Measurements from ENCODE around the gene ATG10. TPM values are rescaled to one million over a fixed set of nuclear protein-coding genes. Genes with fewer than 3 reads are reported as not detected.

Gene ATG10
- total RNA-seq, 1 donor from 2014 or later = 4.3 TPM

GRCh38 chr5:82178378-82178777 lies 206.6 kb downstream of the ATG10 start:
- Histone ChIP-seq H3K9ac (ENCODE audit: low read length) (no peak overlapping the region), H4K20me1 (ENCODE audit: insufficient read depth, low read length) (no peaks in the 10 kb centered on the region), H3K27ac (ENCODE audit: low read depth, low read length) (no peak overlapping the region), H3K4me3 (ENCODE audit: insufficient read depth, low read depth, low read length) (no peak overlapping the region), H3K27me3 (ENCODE audit: insufficient read depth, low read length) (no peaks in the 10 kb centered on the region), H3K9me3 (ENCODE audit: insufficient read depth, low read depth, low read length) (no peaks in the 10 kb centered on the region), H2AFZ (ENCODE audit: low read depth, low read length) (no peak overlapping the region), H3K4me1 (ENCODE audit: insufficient read depth, low read length) (no peaks in the 10 kb centered on the region), H3K4me2 (ENCODE audit: low read length) (no peak overlapping the region), H3K36me3 (ENCODE audit: insufficient read depth, low read length) (no peaks in the 10 kb centered on the region), H3K79me2 (ENCODE audit: insufficient read depth, low read length) (no peaks in the 10 kb centered on the region)
- Mint-ChIP-seq H3K4me3 (ENCODE audit: unreplicated experiment) (no peak overlapping the region), H3K9me3 (ENCODE audit: unreplicated experiment) (peaks cover 3% of the 10 kb centered on the region), H3K27ac (ENCODE audit: unreplicated experiment) (no peak overlapping the region), H3K27me3 (ENCODE audit: low read depth, unreplicated experiment) (no peaks in the 10 kb centered on the region), H3K36me3 (ENCODE audit: low read depth, unreplicated experiment) (peaks cover 2% of the 10 kb centered on the region), H3K4me1 (ENCODE audit: low read depth, unreplicated experiment) (peaks cover 4% of the 10 kb centered on the region)
- TF ChIP-seq, protein P1, sequence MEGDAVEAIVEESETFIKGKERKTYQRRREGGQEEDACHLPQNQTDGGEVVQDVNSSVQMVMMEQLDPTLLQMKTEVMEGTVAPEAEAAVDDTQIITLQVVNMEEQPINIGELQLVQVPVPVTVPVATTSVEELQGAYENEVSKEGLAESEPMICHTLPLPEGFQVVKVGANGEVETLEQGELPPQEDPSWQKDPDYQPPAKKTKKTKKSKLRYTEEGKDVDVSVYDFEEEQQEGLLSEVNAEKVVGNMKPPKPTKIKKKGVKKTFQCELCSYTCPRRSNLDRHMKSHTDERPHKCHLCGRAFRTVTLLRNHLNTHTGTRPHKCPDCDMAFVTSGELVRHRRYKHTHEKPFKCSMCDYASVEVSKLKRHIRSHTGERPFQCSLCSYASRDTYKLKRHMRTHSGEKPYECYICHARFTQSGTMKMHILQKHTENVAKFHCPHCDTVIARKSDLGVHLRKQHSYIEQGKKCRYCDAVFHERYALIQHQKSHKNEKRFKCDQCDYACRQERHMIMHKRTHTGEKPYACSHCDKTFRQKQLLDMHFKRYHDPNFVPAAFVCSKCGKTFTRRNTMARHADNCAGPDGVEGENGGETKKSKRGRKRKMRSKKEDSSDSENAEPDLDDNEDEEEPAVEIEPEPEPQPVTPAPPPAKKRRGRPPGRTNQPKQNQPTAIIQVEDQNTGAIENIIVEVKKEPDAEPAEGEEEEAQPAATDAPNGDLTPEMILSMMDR (IDR thresholded peaks at IDR 0.05; ENCODE audit: insufficient read depth, low read depth, low read length) = no peak
- no peak for TF ChIP-seq EZH2 (IDR thresholded peaks at IDR 0.05; ENCODE audit: insufficient read depth, low read length)
- FAIRE-seq (no peak), DNase-seq (ENCODE audit: low read depth) (no peak)

- FAIRE-seq = no peak
- Histone ChIP-seq H3K27me3 (ENCODE audit: insufficient read depth, low read length) (no peaks in the 10 kb centered on the region), H3K9me3 (ENCODE audit: insufficient read depth, low read depth, low read length) (no peaks in the 10 kb centered on the region), H4K20me1 (ENCODE audit: insufficient read depth, low read length) (no peaks in the 10 kb centered on the region), H3K27ac (ENCODE audit: low read depth, low read length) (no peak overlapping the region), H3K4me2 (ENCODE audit: low read length) (no peak overlapping the region), H3K4me3 (ENCODE audit: insufficient read depth, low read depth, low read length) (no peak overlapping the region), H3K36me3 (ENCODE audit: insufficient read depth, low read length) (no peaks in the 10 kb centered on the region), H2AFZ (ENCODE audit: low read depth, low read length) (no peak overlapping the region), H3K79me2 (ENCODE audit: insufficient read depth, low read length) (no peaks in the 10 kb centered on the region), H3K4me1 (ENCODE audit: insufficient read depth, low read length) (no peaks in the 10 kb centered on the region), H3K9ac (ENCODE audit: low read length) (no peak overlapping the region)
- Mint-ChIP-seq H3K4me3 (ENCODE audit: unreplicated experiment) (no peak overlapping the region), H3K27ac (ENCODE audit: unreplicated experiment) (no peak overlapping the region), H3K9me3 (ENCODE audit: unreplicated experiment) (peaks cover 3% of the 10 kb centered on the region), H3K27me3 (ENCODE audit: low read depth, unreplicated experiment) (no peaks in the 10 kb centered on the region), H3K36me3 (ENCODE audit: low read depth, unreplicated experiment) (peaks cover 2% of the 10 kb centered on the region), H3K4me1 (ENCODE audit: low read depth, unreplicated experiment) (no peaks in the 10 kb centered on the region)
- no peak for TF ChIP-seq EZH2 (IDR thresholded peaks at IDR 0.05; ENCODE audit: insufficient read depth, low read length)
- TF ChIP-seq, protein P1 (IDR thresholded peaks at IDR 0.05; ENCODE audit: insufficient read depth, low read depth, low read length) = no peak
- DNase-seq (ENCODE audit: low read depth) = no peak
Observed at GRCh38 chr5:82182662-82183061, 210.8 kb downstream of the ATG10 start.

GRCh38 chr5:82183828-82184227 lies 212.0 kb downstream of the ATG10 start:
- peak; percentile 14 for DNase-seq (ENCODE audit: low read depth)
- Mint-ChIP-seq H3K4me3 (ENCODE audit: unreplicated experiment) (no peak overlapping the region), H3K27ac (ENCODE audit: unreplicated experiment) (no peak overlapping the region), H3K4me1 (ENCODE audit: low read depth, unreplicated experiment) (no peaks in the 10 kb centered on the region), H3K36me3 (ENCODE audit: low read depth, unreplicated experiment) (peaks cover 2% of the 10 kb centered on the region), H3K9me3 (ENCODE audit: unreplicated experiment) (peaks cover 3% of the 10 kb centered on the region), H3K27me3 (ENCODE audit: low read depth, unreplicated experiment) (no peaks in the 10 kb centered on the region)
- FAIRE-seq = no peak
- Histone ChIP-seq H3K9me3 (ENCODE audit: insufficient read depth, low read depth, low read length) (no peaks in the 10 kb centered on the region), H3K4me2 (ENCODE audit: low read length) (no peak overlapping the region), H3K79me2 (ENCODE audit: insufficient read depth, low read length) (no peaks in the 10 kb centered on the region), H3K4me3 (ENCODE audit: insufficient read depth, low read depth, low read length) (no peak overlapping the region), H3K27ac (ENCODE audit: low read depth, low read length) (no peak overlapping the region), H3K9ac (ENCODE audit: low read length) (no peak overlapping the region), H3K27me3 (ENCODE audit: insufficient read depth, low read length) (no peaks in the 10 kb centered on the region), H2AFZ (ENCODE audit: low read depth, low read length) (no peak overlapping the region), H3K36me3 (ENCODE audit: insufficient read depth, low read length) (no peaks in the 10 kb centered on the region), H3K4me1 (ENCODE audit: insufficient read depth, low read length) (no peaks in the 10 kb centered on the region), H4K20me1 (ENCODE audit: insufficient read depth, low read length) (no peaks in the 10 kb centered on the region)
- no peak for TF ChIP-seq EZH2 (IDR thresholded peaks at IDR 0.05; ENCODE audit: insufficient read depth, low read length)
- TF ChIP-seq, protein P1 (IDR thresholded peaks at IDR 0.05; ENCODE audit: insufficient read depth, low read depth, low read length) = no peak

Data from astrocyte (in vitro differentiated cells and primary cell).